ENCODE results near the gene TMEM190. TPM values are rescaled to one million over a fixed set of nuclear protein-coding genes. Genes with fewer than 3 reads are reported as not detected.

Gene TMEM190
- total and polyA plus RNA-seq, 9 of the 15 experiments (the other 6 are each of a cell fraction or from before 2014, with no cell fraction given): not detected

DNA sequence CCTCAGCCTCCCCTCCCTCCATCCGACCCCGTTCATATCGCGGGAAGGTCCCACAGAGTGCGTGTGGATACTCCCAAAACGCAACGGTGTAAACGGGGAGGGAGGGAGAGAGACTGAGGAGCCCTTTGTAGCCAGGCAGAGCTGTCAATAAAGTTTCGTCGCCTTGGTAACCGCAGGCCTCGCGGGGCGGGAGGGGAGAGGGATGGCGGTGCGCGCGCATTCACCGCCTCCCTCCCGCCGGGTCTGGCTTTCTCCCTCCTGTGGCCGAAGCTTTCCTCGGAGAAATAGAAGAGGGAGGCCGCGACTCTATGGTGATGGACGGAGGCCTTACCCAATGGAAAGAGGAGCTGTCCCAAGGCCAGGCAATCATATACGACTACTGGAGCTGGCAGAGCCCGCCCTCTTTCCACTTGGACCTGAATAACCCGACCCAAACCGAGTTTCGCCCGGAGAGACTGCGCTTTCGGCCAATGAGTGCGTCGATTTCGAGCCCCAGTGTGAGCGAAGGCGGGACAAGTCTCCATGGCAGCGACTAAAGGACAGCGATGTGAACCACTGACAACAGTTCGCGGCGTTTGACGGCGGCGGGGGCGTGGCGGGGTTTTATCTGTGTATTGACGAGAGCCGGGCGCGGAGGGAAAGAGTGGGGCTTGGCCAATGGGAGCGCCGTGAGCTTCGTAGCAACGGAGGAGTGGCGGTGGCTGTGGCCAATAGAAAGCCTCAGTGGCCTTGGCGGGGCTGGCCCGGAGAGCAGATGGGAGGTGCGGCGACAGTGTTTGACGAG is 37.3 kb upstream of the TMEM190 start, which contains the start of gene KMT5C (continued):
- TF ChIP-seq, protein P1, sequence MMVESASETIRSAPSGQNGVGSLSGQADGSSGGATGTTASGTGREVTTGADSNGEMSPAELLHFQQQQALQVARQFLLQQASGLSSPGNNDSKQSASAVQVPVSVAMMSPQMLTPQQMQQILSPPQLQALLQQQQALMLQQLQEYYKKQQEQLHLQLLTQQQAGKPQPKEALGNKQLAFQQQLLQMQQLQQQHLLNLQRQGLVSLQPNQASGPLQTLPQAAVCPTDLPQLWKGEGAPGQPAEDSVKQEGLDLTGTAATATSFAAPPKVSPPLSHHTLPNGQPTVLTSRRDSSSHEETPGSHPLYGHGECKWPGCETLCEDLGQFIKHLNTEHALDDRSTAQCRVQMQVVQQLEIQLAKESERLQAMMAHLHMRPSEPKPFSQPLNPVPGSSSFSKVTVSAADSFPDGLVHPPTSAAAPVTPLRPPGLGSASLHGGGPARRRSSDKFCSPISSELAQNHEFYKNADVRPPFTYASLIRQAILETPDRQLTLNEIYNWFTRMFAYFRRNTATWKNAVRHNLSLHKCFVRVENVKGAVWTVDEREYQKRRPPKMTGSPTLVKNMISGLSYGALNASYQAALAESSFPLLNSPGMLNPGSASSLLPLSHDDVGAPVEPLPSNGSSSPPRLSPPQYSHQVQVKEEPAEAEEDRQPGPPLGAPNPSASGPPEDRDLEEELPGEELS (CRISPR knock-in tag; IDR thresholded peaks at IDR 0.05; ENCODE audit: borderline replicate concordance): no peak
- TF ChIP-seq, protein P2, sequence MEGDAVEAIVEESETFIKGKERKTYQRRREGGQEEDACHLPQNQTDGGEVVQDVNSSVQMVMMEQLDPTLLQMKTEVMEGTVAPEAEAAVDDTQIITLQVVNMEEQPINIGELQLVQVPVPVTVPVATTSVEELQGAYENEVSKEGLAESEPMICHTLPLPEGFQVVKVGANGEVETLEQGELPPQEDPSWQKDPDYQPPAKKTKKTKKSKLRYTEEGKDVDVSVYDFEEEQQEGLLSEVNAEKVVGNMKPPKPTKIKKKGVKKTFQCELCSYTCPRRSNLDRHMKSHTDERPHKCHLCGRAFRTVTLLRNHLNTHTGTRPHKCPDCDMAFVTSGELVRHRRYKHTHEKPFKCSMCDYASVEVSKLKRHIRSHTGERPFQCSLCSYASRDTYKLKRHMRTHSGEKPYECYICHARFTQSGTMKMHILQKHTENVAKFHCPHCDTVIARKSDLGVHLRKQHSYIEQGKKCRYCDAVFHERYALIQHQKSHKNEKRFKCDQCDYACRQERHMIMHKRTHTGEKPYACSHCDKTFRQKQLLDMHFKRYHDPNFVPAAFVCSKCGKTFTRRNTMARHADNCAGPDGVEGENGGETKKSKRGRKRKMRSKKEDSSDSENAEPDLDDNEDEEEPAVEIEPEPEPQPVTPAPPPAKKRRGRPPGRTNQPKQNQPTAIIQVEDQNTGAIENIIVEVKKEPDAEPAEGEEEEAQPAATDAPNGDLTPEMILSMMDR (IDR thresholded peaks at IDR 0.05 in 2 of 3, conservative IDR thresholded peaks at IDR 0.05 in 1 of 3; ENCODE audit: insufficient read depth in 2 of 3, low read depth in 1 of 3, low read length in 3 of 3): peak; percentile 30 to 48 (median 40); a peak in 5 of 6 replicates
- no peak for TF ChIP-seq ZNF57 (CRISPR knock-in tag; IDR thresholded peaks at IDR 0.05)
- TF ChIP-seq ZNF778 (CRISPR knock-in tag; IDR thresholded peaks at IDR 0.05): no peak
- no peak for TF ChIP-seq MCM5 (IDR thresholded peaks at IDR 0.05; ENCODE audit: low read depth)
- TF ChIP-seq HLTF (IDR thresholded peaks at IDR 0.05): no peak
- no peak for TF ChIP-seq ARID3B (CRISPR knock-in tag; IDR thresholded peaks at IDR 0.05; ENCODE audit: borderline replicate concordance)
- TF ChIP-seq TCF3 (CRISPR knock-in tag; IDR thresholded peaks at IDR 0.05): no peak
- TF ChIP-seq, protein P3, sequence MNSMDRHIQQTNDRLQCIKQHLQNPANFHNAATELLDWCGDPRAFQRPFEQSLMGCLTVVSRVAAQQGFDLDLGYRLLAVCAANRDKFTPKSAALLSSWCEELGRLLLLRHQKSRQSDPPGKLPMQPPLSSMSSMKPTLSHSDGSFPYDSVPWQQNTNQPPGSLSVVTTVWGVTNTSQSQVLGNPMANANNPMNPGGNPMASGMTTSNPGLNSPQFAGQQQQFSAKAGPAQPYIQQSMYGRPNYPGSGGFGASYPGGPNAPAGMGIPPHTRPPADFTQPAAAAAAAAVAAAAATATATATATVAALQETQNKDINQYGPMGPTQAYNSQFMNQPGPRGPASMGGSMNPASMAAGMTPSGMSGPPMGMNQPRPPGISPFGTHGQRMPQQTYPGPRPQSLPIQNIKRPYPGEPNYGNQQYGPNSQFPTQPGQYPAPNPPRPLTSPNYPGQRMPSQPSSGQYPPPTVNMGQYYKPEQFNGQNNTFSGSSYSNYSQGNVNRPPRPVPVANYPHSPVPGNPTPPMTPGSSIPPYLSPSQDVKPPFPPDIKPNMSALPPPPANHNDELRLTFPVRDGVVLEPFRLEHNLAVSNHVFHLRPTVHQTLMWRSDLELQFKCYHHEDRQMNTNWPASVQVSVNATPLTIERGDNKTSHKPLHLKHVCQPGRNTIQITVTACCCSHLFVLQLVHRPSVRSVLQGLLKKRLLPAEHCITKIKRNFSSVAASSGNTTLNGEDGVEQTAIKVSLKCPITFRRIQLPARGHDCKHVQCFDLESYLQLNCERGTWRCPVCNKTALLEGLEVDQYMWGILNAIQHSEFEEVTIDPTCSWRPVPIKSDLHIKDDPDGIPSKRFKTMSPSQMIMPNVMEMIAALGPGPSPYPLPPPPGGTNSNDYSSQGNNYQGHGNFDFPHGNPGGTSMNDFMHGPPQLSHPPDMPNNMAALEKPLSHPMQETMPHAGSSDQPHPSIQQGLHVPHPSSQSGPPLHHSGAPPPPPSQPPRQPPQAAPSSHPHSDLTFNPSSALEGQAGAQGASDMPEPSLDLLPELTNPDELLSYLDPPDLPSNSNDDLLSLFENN (IDR thresholded peaks at IDR 0.05; ENCODE audit: low read depth in 2 of 2, low read length in 2 of 2): 0 out of 4 replicates have a peak, but pooled peaks of 1 of the 2 experiments have one; percentile 32
- TF ChIP-seq, protein P4, sequence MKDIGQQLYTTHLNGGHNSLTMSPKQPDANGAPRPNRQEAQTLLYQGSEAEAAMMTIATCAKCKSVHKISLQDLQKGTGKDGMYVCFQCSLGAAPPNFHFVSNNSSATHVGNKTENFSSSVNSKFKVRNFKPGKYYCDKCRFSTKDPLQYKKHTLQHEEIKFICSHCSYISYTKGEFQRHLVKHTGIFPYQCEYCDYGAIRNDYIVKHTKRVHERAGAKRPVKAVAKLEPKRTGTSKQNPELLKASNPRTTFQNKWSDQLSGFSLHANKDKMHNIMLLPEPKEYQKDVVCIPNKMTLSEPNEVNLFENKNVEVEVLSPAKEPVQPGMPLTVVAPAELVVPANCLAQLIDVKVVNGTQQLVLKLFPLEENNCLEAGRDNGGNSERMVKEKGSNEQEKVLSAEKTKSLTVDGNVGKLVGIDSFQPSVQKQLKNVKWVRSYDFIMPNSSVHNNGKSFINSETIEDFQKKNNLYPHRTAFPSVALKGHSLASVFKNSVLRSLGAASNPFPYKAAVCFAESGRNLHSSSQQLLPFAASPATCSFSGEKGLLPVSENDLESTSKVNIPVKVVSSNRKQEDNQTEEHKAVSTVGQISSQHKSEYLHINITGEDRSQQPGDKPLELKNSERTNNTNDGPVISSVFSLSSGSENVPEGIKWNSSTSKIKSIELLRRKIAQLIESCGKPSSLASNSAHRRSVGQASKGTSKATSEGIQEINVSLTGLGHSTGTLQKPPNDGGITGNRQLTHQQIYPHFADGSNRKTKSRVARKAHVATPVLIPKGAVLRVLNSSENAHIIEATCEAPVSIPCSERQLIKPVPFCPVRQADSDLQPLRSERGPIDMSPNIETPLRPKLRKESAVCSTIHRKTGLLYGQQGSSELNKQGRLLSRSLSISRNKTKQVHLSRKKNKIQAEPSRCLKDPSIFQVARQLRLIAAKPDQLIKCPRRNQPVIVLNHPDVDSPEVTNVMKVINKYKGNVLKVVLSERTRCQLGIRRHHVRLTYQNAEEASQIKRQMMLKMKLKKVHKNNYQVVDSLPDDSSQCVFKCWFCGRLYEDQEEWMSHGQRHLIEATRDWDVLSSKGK (CRISPR knock-in tag; IDR thresholded peaks at IDR 0.05): no peak
- TF ChIP-seq ZNF699 (CRISPR knock-in tag; IDR thresholded peaks at IDR 0.05; ENCODE audit: insufficient replicate concordance): no peak
- TF ChIP-seq CBX5 (IDR thresholded peaks at IDR 0.05; ENCODE audit: borderline replicate concordance, low read depth): no peak
- TF ChIP-seq TSC22D4 (tag; IDR thresholded peaks at IDR 0.05): no peak
- TF ChIP-seq KLF1 (tag; IDR thresholded peaks at IDR 0.05): peak; percentile 22; the same call in 1 of the 2 replicates

Measured in K562 (cell line).